Measurements from ENCODE around the gene PPM1B.

The PPM1B gene

GRCh38 chr2:44226753-44227152 is 58.1 kb downstream of the PPM1B start:
- no peaks in the 10 kb centered on the region for H3K27me3 ChIP-seq (ENCODE audit: insufficient read depth, poor library complexity, severe bottlenecking)
- no peak overlapping the region for H3K27ac ChIP-seq (replicated peaks)
- TF ChIP-seq SPI1 (IDR thresholded peaks at IDR 0.05; ENCODE audit: borderline replicate concordance, low read depth), result no peak
- TF ChIP-seq REST (IDR thresholded peaks at IDR 0.05; ENCODE audit: insufficient replicate concordance, low read depth), result no peak
- TF ChIP-seq POLR2AphosphoS5 (IDR thresholded peaks at IDR 0.05; ENCODE audit: low read depth), result no peak
- TF ChIP-seq CTCF (IDR thresholded peaks at IDR 0.05; ENCODE audit: insufficient read depth, low read length), result no peak
- TF ChIP-seq GABPA (IDR thresholded peaks at IDR 0.05; ENCODE audit: low read depth), result no peak
- H3K4me3 ChIP-seq (replicated peaks; ENCODE audit: insufficient read depth, low read length), result no peak overlapping the region
- DNase-seq (ENCODE audit: low read depth in 1 of 2, low spot score in 1 of 2), result no peak

GRCh38 chr2:44230378-44230777 is 61.7 kb downstream of the PPM1B start:
- Histone ChIP-seq H3K4me3 (replicated peaks; ENCODE audit: insufficient read depth, low read length) (no peak overlapping the region), H3K27ac (replicated peaks) (no peak overlapping the region), H3K27me3 (ENCODE audit: insufficient read depth, poor library complexity, severe bottlenecking) (no peaks in the 10 kb centered on the region)
- no peak for DNase-seq (ENCODE audit: low read depth in 1 of 2, low spot score in 1 of 2)
- TF ChIP-seq SPI1 (IDR thresholded peaks at IDR 0.05; ENCODE audit: borderline replicate concordance, low read depth) (no peak), POLR2AphosphoS5 (IDR thresholded peaks at IDR 0.05; ENCODE audit: low read depth) (no peak), CTCF (IDR thresholded peaks at IDR 0.05; ENCODE audit: insufficient read depth, low read length) (no peak), GABPA (IDR thresholded peaks at IDR 0.05; ENCODE audit: low read depth) (no peak), REST (IDR thresholded peaks at IDR 0.05; ENCODE audit: insufficient replicate concordance, low read depth) (no peak)

GRCh38 chr2:44233450-44234128 is 64.9 kb downstream of the PPM1B start:
- H3K27me3 ChIP-seq (ENCODE audit: insufficient read depth, poor library complexity, severe bottlenecking), result no peaks in the 10 kb centered on the region
- no peak for TF ChIP-seq POLR2AphosphoS5 (IDR thresholded peaks at IDR 0.05; ENCODE audit: low read depth)
- no peak for TF ChIP-seq GABPA (IDR thresholded peaks at IDR 0.05; ENCODE audit: low read depth)
- no peak for TF ChIP-seq SPI1 (IDR thresholded peaks at IDR 0.05; ENCODE audit: borderline replicate concordance, low read depth)
- no peak for TF ChIP-seq REST (IDR thresholded peaks at IDR 0.05; ENCODE audit: insufficient replicate concordance, low read depth)
- TF ChIP-seq CTCF (IDR thresholded peaks at IDR 0.05; ENCODE audit: insufficient read depth, low read length), result no peak
- no peak overlapping the region for H3K27ac ChIP-seq (replicated peaks)
- DNase-seq (ENCODE audit: low read depth in 1 of 2, low spot score in 1 of 2), result no peak
- no peak overlapping the region for H3K4me3 ChIP-seq (replicated peaks; ENCODE audit: insufficient read depth, low read length)
